B cell (primary cell): Measurements from ENCODE around the gene ALOX5AP.

Source experiments
- EZH2 ChIP-seq: IDR thresholded peaks from 2 replicates; pipeline ENCODE4 v1.6.1; 2012; ENCODE audit warnings: borderline replicate concordance, low read depth, mild to moderate bottlenecking, moderate library complexity, low read length; ENCODE audit not compliant: insufficient read depth, poor library complexity, severe bottlenecking
- TF ChIP-seq, protein P1 (sequence below): fragments of 200-600 bp; IDR thresholded peaks from one replicate; pipeline ENCODE4 v1.8.0; 2022; ENCODE audit warnings: antibody characterized with exemption, mild to moderate bottlenecking

GRCh38 chr13:30790592-30790991 lies 55.2 kb downstream of the ALOX5AP start:
- TF ChIP-seq, protein P1, sequence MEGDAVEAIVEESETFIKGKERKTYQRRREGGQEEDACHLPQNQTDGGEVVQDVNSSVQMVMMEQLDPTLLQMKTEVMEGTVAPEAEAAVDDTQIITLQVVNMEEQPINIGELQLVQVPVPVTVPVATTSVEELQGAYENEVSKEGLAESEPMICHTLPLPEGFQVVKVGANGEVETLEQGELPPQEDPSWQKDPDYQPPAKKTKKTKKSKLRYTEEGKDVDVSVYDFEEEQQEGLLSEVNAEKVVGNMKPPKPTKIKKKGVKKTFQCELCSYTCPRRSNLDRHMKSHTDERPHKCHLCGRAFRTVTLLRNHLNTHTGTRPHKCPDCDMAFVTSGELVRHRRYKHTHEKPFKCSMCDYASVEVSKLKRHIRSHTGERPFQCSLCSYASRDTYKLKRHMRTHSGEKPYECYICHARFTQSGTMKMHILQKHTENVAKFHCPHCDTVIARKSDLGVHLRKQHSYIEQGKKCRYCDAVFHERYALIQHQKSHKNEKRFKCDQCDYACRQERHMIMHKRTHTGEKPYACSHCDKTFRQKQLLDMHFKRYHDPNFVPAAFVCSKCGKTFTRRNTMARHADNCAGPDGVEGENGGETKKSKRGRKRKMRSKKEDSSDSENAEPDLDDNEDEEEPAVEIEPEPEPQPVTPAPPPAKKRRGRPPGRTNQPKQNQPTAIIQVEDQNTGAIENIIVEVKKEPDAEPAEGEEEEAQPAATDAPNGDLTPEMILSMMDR: no peak
- TF ChIP-seq EZH2: no peak
